ENCODE measurements around the gene SLC22A3.
"Not testable (repeated sequence)": the region's sequence is repeated elsewhere in the genome, so short reads cannot be mapped to it uniquely, and the experiment has no call there.

SLC22A3 gene

GRCh38 chr6:160457823-160458222 lies 109.6 kb downstream of the SLC22A3 start:
- no peak overlapping the region for H3K4me3 ChIP-seq (ENCODE audit: low read depth, low read length)
- H3K36me3 ChIP-seq (ENCODE audit: control insufficient read depth, insufficient read depth, low read length), result no peaks in the 10 kb centered on the region
- H3K4me1 ChIP-seq (ENCODE audit: control insufficient read depth, insufficient read depth, low read length), result no peaks in the 10 kb centered on the region
- no peaks in the 10 kb centered on the region for H3K27me3 ChIP-seq (ENCODE audit: control insufficient read depth, insufficient read depth, low read length)
- no peaks in the 10 kb centered on the region for H3K9me3 ChIP-seq (ENCODE audit: control insufficient read depth, insufficient read depth, low read length)
- H3K9ac ChIP-seq (ENCODE audit: low read depth, low read length), result no peak overlapping the region

- Histone ChIP-seq H3K4me1 (ENCODE audit: control insufficient read depth, insufficient read depth, low read length) (no peaks in the 10 kb centered on the region), H3K9me3 (ENCODE audit: control insufficient read depth, insufficient read depth, low read length) (no peaks in the 10 kb centered on the region), H3K27me3 (ENCODE audit: control insufficient read depth, insufficient read depth, low read length) (no peaks in the 10 kb centered on the region), H3K4me3 (ENCODE audit: low read depth, low read length) (no peak overlapping the region), H3K36me3 (ENCODE audit: control insufficient read depth, insufficient read depth, low read length) (no peaks in the 10 kb centered on the region), H3K9ac (ENCODE audit: low read depth, low read length) (no peak overlapping the region)
Observed at GRCh38 chr6:160461641-160462040, 113.5 kb downstream of the SLC22A3 start.

GRCh38 chr6:160462116-160462515 lies 113.9 kb downstream of the SLC22A3 start:
- Histone ChIP-seq H3K4me1 (ENCODE audit: control insufficient read depth, insufficient read depth, low read length) (no peaks in the 10 kb centered on the region), H3K4me3 (ENCODE audit: low read depth, low read length) (no peak overlapping the region), H3K9me3 (ENCODE audit: control insufficient read depth, insufficient read depth, low read length) (no peaks in the 10 kb centered on the region), H3K27me3 (ENCODE audit: control insufficient read depth, insufficient read depth, low read length) (no peaks in the 10 kb centered on the region), H3K36me3 (ENCODE audit: control insufficient read depth, insufficient read depth, low read length) (no peaks in the 10 kb centered on the region), H3K9ac (ENCODE audit: low read depth, low read length) (no peak overlapping the region)

GRCh38 chr6:160462551-160463109 lies 114.5 kb downstream of the SLC22A3 start:
- H3K4me3 ChIP-seq (ENCODE audit: low read depth, low read length), result no peak overlapping the region
- no peaks in the 10 kb centered on the region for H3K36me3 ChIP-seq (ENCODE audit: control insufficient read depth, insufficient read depth, low read length)
- no peaks in the 10 kb centered on the region for H3K9me3 ChIP-seq (ENCODE audit: control insufficient read depth, insufficient read depth, low read length)
- no peaks in the 10 kb centered on the region for H3K27me3 ChIP-seq (ENCODE audit: control insufficient read depth, insufficient read depth, low read length)
- H3K4me1 ChIP-seq (ENCODE audit: control insufficient read depth, insufficient read depth, low read length), result no peaks in the 10 kb centered on the region
- no peak overlapping the region for H3K9ac ChIP-seq (ENCODE audit: low read depth, low read length)

- no peaks in the 10 kb centered on the region for H3K4me1 ChIP-seq (ENCODE audit: control insufficient read depth, insufficient read depth, low read length)
- H3K9ac ChIP-seq (ENCODE audit: low read depth, low read length), result no peak overlapping the region
- no peaks in the 10 kb centered on the region for H3K27me3 ChIP-seq (ENCODE audit: control insufficient read depth, insufficient read depth, low read length)
Observed at GRCh38 chr6:160464744-160465143, 116.6 kb downstream of the SLC22A3 start.

GRCh38 chr6:160467261-160467871 lies 119.2 kb downstream of the SLC22A3 start:
- not testable (repeated sequence) for H3K9ac ChIP-seq (ENCODE audit: low read depth, low read length); H3K27me3 ChIP-seq (ENCODE audit: control insufficient read depth, insufficient read depth, low read length); H3K36me3 ChIP-seq (ENCODE audit: control insufficient read depth, insufficient read depth, low read length); H3K4me3 ChIP-seq (ENCODE audit: low read depth, low read length); H3K9me3 ChIP-seq (ENCODE audit: control insufficient read depth, insufficient read depth, low read length); H3K4me1 ChIP-seq (ENCODE audit: control insufficient read depth, insufficient read depth, low read length)

More at GRCh38 chr6:160464744-160465143, 116.6 kb downstream of the SLC22A3 start:
- Histone ChIP-seq H3K4me3 (ENCODE audit: low read depth, low read length) (no peak overlapping the region), H3K36me3 (ENCODE audit: control insufficient read depth, insufficient read depth, low read length) (no peaks in the 10 kb centered on the region), H3K9me3 (ENCODE audit: control insufficient read depth, insufficient read depth, low read length) (no peaks in the 10 kb centered on the region)

GRCh38 chr6:160469153-160469552 lies 121.0 kb downstream of the SLC22A3 start:
- no peaks in the 10 kb centered on the region for H3K9me3 ChIP-seq (ENCODE audit: control insufficient read depth, insufficient read depth, low read length)
- no peaks in the 10 kb centered on the region for H3K4me1 ChIP-seq (ENCODE audit: control insufficient read depth, insufficient read depth, low read length)
- H3K27me3 ChIP-seq (ENCODE audit: control insufficient read depth, insufficient read depth, low read length), result no peaks in the 10 kb centered on the region
- H3K4me3 ChIP-seq (ENCODE audit: low read depth, low read length), result no peak overlapping the region
- no peaks in the 10 kb centered on the region for H3K36me3 ChIP-seq (ENCODE audit: control insufficient read depth, insufficient read depth, low read length)
- no peak overlapping the region for H3K9ac ChIP-seq (ENCODE audit: low read depth, low read length)

- not testable (repeated sequence) for H3K4me3 ChIP-seq (ENCODE audit: low read depth, low read length); H3K4me1 ChIP-seq (ENCODE audit: control insufficient read depth, insufficient read depth, low read length); H3K36me3 ChIP-seq (ENCODE audit: control insufficient read depth, insufficient read depth, low read length); H3K9me3 ChIP-seq (ENCODE audit: control insufficient read depth, insufficient read depth, low read length); H3K9ac ChIP-seq (ENCODE audit: low read depth, low read length); H3K27me3 ChIP-seq (ENCODE audit: control insufficient read depth, insufficient read depth, low read length)
Observed at GRCh38 chr6:160476056-160476455, 127.9 kb downstream of the SLC22A3 start.

- not testable (repeated sequence) for H3K9me3 ChIP-seq (ENCODE audit: control insufficient read depth, insufficient read depth, low read length); H3K4me1 ChIP-seq (ENCODE audit: control insufficient read depth, insufficient read depth, low read length); H3K27me3 ChIP-seq (ENCODE audit: control insufficient read depth, insufficient read depth, low read length); H3K36me3 ChIP-seq (ENCODE audit: control insufficient read depth, insufficient read depth, low read length); H3K4me3 ChIP-seq (ENCODE audit: low read depth, low read length); H3K9ac ChIP-seq (ENCODE audit: low read depth, low read length)
Observed at GRCh38 chr6:160477072-160477471, 128.9 kb downstream of the SLC22A3 start.

- no peak overlapping the region for H3K4me3 ChIP-seq (ENCODE audit: low read depth, low read length)
- H3K36me3 ChIP-seq (ENCODE audit: control insufficient read depth, insufficient read depth, low read length), result peaks cover 6% of the 10 kb centered on the region
- H3K27me3 ChIP-seq (ENCODE audit: control insufficient read depth, insufficient read depth, low read length), result no peaks in the 10 kb centered on the region
- no peak overlapping the region for H3K9ac ChIP-seq (ENCODE audit: low read depth, low read length)
- H3K9me3 ChIP-seq (ENCODE audit: control insufficient read depth, insufficient read depth, low read length), result no peaks in the 10 kb centered on the region
- H3K4me1 ChIP-seq (ENCODE audit: control insufficient read depth, insufficient read depth, low read length), result no peaks in the 10 kb centered on the region
Observed at GRCh38 chr6:160477901-160478300, 129.7 kb downstream of the SLC22A3 start.

- no peaks in the 10 kb centered on the region for H3K27me3 ChIP-seq (ENCODE audit: control insufficient read depth, insufficient read depth, low read length)
- peaks cover 4% of the 10 kb centered on the region for H3K36me3 ChIP-seq (ENCODE audit: control insufficient read depth, insufficient read depth, low read length)
- no peak overlapping the region for H3K9ac ChIP-seq (ENCODE audit: low read depth, low read length)
- H3K4me1 ChIP-seq (ENCODE audit: control insufficient read depth, insufficient read depth, low read length), result no peaks in the 10 kb centered on the region
- no peaks in the 10 kb centered on the region for H3K9me3 ChIP-seq (ENCODE audit: control insufficient read depth, insufficient read depth, low read length)
- no peak overlapping the region for H3K4me3 ChIP-seq (ENCODE audit: low read depth, low read length)
Observed at GRCh38 chr6:160487116-160487515, 138.9 kb downstream of the SLC22A3 start.

- Histone ChIP-seq H3K9me3 (ENCODE audit: control insufficient read depth, insufficient read depth, low read length) (no peaks in the 10 kb centered on the region), H3K4me1 (ENCODE audit: control insufficient read depth, insufficient read depth, low read length) (no peaks in the 10 kb centered on the region), H3K27me3 (ENCODE audit: control insufficient read depth, insufficient read depth, low read length) (no peaks in the 10 kb centered on the region), H3K4me3 (ENCODE audit: low read depth, low read length) (no peak overlapping the region), H3K36me3 (ENCODE audit: control insufficient read depth, insufficient read depth, low read length) (peaks cover 4% of the 10 kb centered on the region), H3K9ac (ENCODE audit: low read depth, low read length) (no peak overlapping the region)
Observed at GRCh38 chr6:160489091-160489490, 140.9 kb downstream of the SLC22A3 start.

Data from iPS-15b (cell line).